PFSK-1 (cell line): ENCODE results near the gene CBR1.

Source experiments
- TAF1 ChIP-seq: IDR thresholded peaks from 2 replicates; pipeline ENCODE4 v1.6.1; 2012; ENCODE audit warnings: low read length, control low read depth, borderline replicate concordance; ENCODE audit not compliant: insufficient read depth
- TF ChIP-seq, protein P1 (sequence below), 2 experiments: IDR thresholded peaks; 2 replicates each; pipeline versions ENCODE4 v1.6.1 to v1.8.0; 2011 to 2012; ENCODE audit warnings: low read depth in 2 of 2, low read length in 2 of 2, control low read depth in 1 of 2, inconsistent platforms in 1 of 2, mild to moderate bottlenecking in 1 of 2, moderate library complexity in 1 of 2; ENCODE audit not compliant: insufficient read depth in 1 of 2

- TF ChIP-seq, protein P1, sequence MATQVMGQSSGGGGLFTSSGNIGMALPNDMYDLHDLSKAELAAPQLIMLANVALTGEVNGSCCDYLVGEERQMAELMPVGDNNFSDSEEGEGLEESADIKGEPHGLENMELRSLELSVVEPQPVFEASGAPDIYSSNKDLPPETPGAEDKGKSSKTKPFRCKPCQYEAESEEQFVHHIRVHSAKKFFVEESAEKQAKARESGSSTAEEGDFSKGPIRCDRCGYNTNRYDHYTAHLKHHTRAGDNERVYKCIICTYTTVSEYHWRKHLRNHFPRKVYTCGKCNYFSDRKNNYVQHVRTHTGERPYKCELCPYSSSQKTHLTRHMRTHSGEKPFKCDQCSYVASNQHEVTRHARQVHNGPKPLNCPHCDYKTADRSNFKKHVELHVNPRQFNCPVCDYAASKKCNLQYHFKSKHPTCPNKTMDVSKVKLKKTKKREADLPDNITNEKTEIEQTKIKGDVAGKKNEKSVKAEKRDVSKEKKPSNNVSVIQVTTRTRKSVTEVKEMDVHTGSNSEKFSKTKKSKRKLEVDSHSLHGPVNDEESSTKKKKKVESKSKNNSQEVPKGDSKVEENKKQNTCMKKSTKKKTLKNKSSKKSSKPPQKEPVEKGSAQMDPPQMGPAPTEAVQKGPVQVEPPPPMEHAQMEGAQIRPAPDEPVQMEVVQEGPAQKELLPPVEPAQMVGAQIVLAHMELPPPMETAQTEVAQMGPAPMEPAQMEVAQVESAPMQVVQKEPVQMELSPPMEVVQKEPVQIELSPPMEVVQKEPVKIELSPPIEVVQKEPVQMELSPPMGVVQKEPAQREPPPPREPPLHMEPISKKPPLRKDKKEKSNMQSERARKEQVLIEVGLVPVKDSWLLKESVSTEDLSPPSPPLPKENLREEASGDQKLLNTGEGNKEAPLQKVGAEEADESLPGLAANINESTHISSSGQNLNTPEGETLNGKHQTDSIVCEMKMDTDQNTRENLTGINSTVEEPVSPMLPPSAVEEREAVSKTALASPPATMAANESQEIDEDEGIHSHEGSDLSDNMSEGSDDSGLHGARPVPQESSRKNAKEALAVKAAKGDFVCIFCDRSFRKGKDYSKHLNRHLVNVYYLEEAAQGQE (IDR thresholded peaks at IDR 0.05; ENCODE audit: insufficient read depth in 1 of 2, low read depth in 2 of 2, low read length in 2 of 2) = no peak
- no peak for TF ChIP-seq TAF1
Measured at GRCh38 chr21:36028127-36029069, 41.4 kb upstream of the CBR1 start.
